SU-DHL-6 (cell line): ENCODE results near the gene ATP1A3.

Source experiments
- H2AFZ ChIP-seq: fragments of 200-600 bp; sonication (generic); 2 replicates; pipeline ENCODE4 v1.6.1; 2014; ENCODE audit warnings: low read depth, mild to moderate bottlenecking, moderate library complexity, mixed read lengths, antibody characterized with exemption, low read length; ENCODE audit not compliant: severe bottlenecking
- H3F3A ChIP-seq: fragments of 200-600 bp; shearing (Covaris generic); 2 replicates; pipeline ENCODE4 v1.6.0; 2016; ENCODE audit warnings: antibody characterized with exemption, mild to moderate bottlenecking; ENCODE audit not compliant: insufficient read depth
- H3K27ac ChIP-seq: fragments of 200-600 bp; sonication (generic); 2 replicates; pipeline ENCODE4 v1.5.1; 2016; ENCODE audit warnings: low read depth, mild to moderate bottlenecking, low read length, moderate library complexity, mixed read lengths
- H3K27me3 ChIP-seq: fragments of 200-600 bp; sonication (generic), shearing (Covaris generic); 2 replicates; pipeline ENCODE4 v1.6.0; 2014; ENCODE audit warnings: mild to moderate bottlenecking, low read length
- H3K36me3 ChIP-seq: fragments of 200-600 bp; sonication (generic); 2 replicates; pipeline ENCODE4 v1.6.1; 2014; ENCODE audit warnings: mild to moderate bottlenecking, low read length, mixed read lengths
- H3K4me2 ChIP-seq: fragments of 300-600, 200-600 bp; shearing (Covaris generic), sonication (generic); 2 replicates; pipeline ENCODE4 v1.6.0; 2014; ENCODE audit warnings: low read length, low read depth, mild to moderate bottlenecking; ENCODE audit not compliant: poor library complexity, severe bottlenecking
- H3K4me3 ChIP-seq: fragments of 200-600 bp; sonication (generic); 2 replicates; pipeline ENCODE4 v1.5.1; 2014; ENCODE audit warnings: antibody characterized with exemption, low read length, mild to moderate bottlenecking, mixed read lengths; ENCODE audit not compliant: insufficient read depth, poor library complexity, severe bottlenecking
- H3K79me2 ChIP-seq: fragments of 200-600 bp; sonication (generic); 2 replicates; pipeline ENCODE4 v1.6.1; 2014; ENCODE audit warnings: mild to moderate bottlenecking, low read length, moderate library complexity; ENCODE audit not compliant: insufficient read depth
- H3K9ac ChIP-seq: fragments of 200-600 bp; sonication (generic); 2 replicates; pipeline ENCODE4 v1.7.0; 2014; ENCODE audit warnings: mild to moderate bottlenecking, low read length
- H3K9me2 ChIP-seq: fragments of 200-600 bp; sonication (generic); replicated peaks from 2 replicates; pipeline ENCODE4 v1.6.1; 2014; ENCODE audit warnings: low read length; ENCODE audit not compliant: insufficient read depth
- H3K9me3 ChIP-seq: fragments of 200-600 bp; sonication (generic); 2 replicates; pipeline ENCODE4 v1.6.1; 2014; ENCODE audit warnings: low read length, mixed read lengths; ENCODE audit not compliant: insufficient read depth
- H4K20me1 ChIP-seq: fragments of 200-600 bp; sonication (generic); 2 replicates; pipeline ENCODE4 v1.6.1; 2014; ENCODE audit warnings: low read depth, mild to moderate bottlenecking, antibody characterized with exemption, low read length, moderate library complexity, mixed read lengths
- CTCF ChIP-seq: fragments of 200-600 bp; sonication (generic); IDR thresholded peaks from one replicate; pipeline ENCODE4 v1.5.1; 2017; ENCODE audit warnings: antibody characterized with exemption, mild to moderate bottlenecking, low read length, moderate library complexity; ENCODE audit not compliant: insufficient read depth, poor library complexity, severe bottlenecking
- EZH2phosphoT487 ChIP-seq: fragments of 200-600 bp; sonication (generic), shearing (Covaris generic); conservative IDR thresholded peaks from 2 replicates; pipeline ENCODE4 v1.6.1; 2018; ENCODE audit warnings: mild to moderate bottlenecking, antibody characterized with exemption, low read length, moderate library complexity, mixed read lengths

Gene ATP1A3

GRCh38 chr19:41984961-41985360 is 9.1 kb downstream of the ATP1A3 start:
- H3F3A ChIP-seq, result no peaks in the 10 kb centered on the region
- H3K36me3 ChIP-seq, result no peaks in the 10 kb centered on the region
- H3K9me3 ChIP-seq, result no peaks in the 10 kb centered on the region
- no peak overlapping the region for H3K4me2 ChIP-seq
- H3K27me3 ChIP-seq, result no peaks in the 10 kb centered on the region
- no peak for TF ChIP-seq CTCF
- no peak for TF ChIP-seq EZH2phosphoT487
- H4K20me1 ChIP-seq, result no peaks in the 10 kb centered on the region
- no peaks in the 10 kb centered on the region for H3K79me2 ChIP-seq
- H3K4me3 ChIP-seq, result no peak overlapping the region
- no peak overlapping the region for H3K27ac ChIP-seq
- H2AFZ ChIP-seq, result no peak overlapping the region
- H3K9ac ChIP-seq, result no peak overlapping the region
- no peaks in the 10 kb centered on the region for H3K9me2 ChIP-seq

DNA sequence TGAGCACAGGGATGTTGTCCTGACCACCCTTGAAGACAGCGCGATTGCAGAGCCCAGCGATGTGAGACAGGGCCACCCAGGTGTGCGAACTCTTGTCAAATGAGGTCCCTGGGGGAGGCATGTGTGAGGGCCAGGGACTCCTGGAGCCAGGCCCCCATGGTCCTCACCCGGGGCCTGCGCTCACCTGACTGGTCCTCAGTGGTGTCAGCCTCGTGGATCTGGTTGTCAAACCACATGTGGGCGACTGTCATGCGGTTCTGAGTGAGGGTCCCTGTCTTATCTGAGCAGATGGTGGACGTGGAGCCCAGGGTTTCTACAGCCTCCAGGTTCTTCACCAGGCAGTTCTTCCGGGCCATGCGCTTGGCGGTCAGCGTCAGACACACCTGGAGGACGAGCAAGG is 12.3 kb downstream of the ATP1A3 start:
- Histone ChIP-seq H3K4me3 (no peak overlapping the region), H3K27ac (no peak overlapping the region), H3K9ac (no peak overlapping the region), H3K9me3 (no peaks in the 10 kb centered on the region), H3K27me3 (no peaks in the 10 kb centered on the region), H3K36me3 (no peaks in the 10 kb centered on the region), H3F3A (no peaks in the 10 kb centered on the region), H4K20me1 (no peaks in the 10 kb centered on the region), H3K4me2 (no peak overlapping the region), H2AFZ (no peak overlapping the region), H3K79me2 (no peaks in the 10 kb centered on the region), H3K9me2 (no peaks in the 10 kb centered on the region)
- TF ChIP-seq CTCF (no peak), EZH2phosphoT487 (no peak)

DNA sequence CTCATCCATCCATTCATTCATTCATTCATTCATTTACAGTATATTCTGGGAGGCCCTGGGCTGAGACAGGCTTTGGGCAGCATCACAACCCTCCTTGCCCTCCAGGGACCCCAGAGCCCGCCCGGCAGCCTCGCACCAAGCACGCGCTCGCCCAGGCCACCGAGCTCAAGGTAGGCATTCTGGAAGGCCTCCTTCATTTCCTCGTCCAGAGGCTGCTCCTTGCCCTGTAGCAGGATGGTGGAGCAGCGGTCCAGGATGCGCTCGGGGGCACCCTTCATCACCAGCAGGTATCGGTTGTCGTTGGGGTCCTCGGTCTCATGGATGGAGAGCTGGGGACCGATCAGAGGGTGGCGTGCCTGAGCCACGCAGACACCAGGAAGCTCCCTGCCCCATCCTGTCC is 15.6 kb downstream of the ATP1A3 start:
- no peaks in the 10 kb centered on the region for H4K20me1 ChIP-seq
- H3K27me3 ChIP-seq, result no peaks in the 10 kb centered on the region
- H3K4me2 ChIP-seq, result no peak overlapping the region
- H3K9me3 ChIP-seq, result no peaks in the 10 kb centered on the region
- TF ChIP-seq CTCF, result no peak
- TF ChIP-seq EZH2phosphoT487, result no peak
- no peaks in the 10 kb centered on the region for H3K9me2 ChIP-seq
- H3K79me2 ChIP-seq, result no peaks in the 10 kb centered on the region
- H3K4me3 ChIP-seq, result no peak overlapping the region
- no peak overlapping the region for H3K27ac ChIP-seq
- H3K9ac ChIP-seq, result no peak overlapping the region
- H2AFZ ChIP-seq, result no peak overlapping the region
- no peaks in the 10 kb centered on the region for H3K36me3 ChIP-seq
- no peaks in the 10 kb centered on the region for H3F3A ChIP-seq

DNA sequence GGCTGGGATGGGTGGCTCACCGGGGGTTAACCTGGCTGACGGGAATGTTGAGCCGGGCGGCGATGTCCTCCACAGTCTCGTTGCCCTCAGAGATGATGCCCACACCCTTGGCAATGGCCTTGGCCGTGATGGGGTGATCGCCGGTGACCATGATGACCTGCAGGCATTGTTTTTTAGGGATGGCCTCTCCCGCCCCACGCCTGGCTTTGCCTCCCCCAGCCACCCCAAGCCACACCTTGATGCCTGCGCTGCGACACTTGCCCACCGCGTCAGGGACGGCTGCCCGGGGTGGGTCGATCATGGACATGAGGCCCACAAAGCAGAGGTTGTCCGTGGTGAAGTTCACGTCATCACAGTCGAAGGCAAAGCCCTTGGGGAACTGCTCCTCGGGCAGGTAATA is 16.1 kb downstream of the ATP1A3 start:
- Histone ChIP-seq H3K9ac (no peak overlapping the region), H3K27me3 (no peaks in the 10 kb centered on the region), H2AFZ (no peak overlapping the region), H3K4me2 (no peak overlapping the region), H3K4me3 (no peak overlapping the region), H3F3A (no peaks in the 10 kb centered on the region), H3K9me2 (no peaks in the 10 kb centered on the region), H3K79me2 (no peaks in the 10 kb centered on the region), H4K20me1 (no peaks in the 10 kb centered on the region), H3K9me3 (no peaks in the 10 kb centered on the region), H3K27ac (no peak overlapping the region), H3K36me3 (no peaks in the 10 kb centered on the region)
- TF ChIP-seq EZH2phosphoT487 (no peak), CTCF (no peak)
